HG03460 (cell line): Measurements from ENCODE around the gene SOX18.

Experiments
- ATAC-seq: cut with Tn5 transposase; IDR thresholded peaks from one replicate; pipeline ENCODE4 v1.9.1; 2021; ENCODE audit not compliant: unreplicated experiment

The SOX18 gene

DNA sequence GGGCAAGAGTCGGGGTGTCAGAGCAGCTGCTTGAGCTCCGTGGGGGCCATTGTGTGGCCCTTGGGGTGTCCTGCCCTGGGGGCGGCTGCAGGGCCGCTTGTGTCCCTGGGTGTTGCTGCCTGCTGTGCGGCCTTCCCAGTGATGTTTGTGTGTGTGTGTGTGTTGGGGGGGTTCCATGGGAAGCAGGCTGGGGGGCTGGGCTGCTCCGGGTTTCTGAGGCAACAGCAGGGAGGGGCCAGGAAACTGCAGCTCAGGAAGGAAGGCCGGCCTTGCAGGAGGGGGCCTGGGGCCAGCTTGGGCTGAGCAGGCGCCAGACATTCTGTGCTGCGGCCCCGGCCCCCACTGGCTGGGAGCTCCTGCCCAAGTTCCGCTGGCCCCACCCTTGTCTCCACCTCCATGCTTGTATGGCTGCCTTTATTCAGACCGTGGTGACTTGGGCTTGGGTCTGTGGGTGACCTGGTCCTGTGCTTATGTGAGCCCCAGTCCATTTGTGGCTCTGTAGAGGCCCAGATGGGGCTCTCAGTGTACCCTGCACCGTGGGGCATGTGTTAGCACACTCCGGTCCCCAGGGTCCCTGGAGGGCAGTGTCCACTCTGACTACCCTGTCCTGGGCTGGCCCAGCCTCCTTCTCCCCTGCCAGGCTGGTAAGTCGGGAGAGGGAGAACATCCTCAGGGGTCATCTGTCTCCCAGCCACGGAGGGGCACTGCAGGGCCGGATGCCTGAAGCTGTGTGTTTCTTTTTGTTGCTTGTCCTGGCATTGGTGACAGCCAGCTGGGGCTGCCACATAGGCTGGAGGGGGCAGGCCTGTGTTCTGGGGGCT lies 4.6 kb upstream of the SOX18 start:
- ATAC-seq = no peak

- no peak for ATAC-seq
Measured at GRCh38 chr20:64052987-64053840, 3.8 kb upstream of the SOX18 start.

DNA sequence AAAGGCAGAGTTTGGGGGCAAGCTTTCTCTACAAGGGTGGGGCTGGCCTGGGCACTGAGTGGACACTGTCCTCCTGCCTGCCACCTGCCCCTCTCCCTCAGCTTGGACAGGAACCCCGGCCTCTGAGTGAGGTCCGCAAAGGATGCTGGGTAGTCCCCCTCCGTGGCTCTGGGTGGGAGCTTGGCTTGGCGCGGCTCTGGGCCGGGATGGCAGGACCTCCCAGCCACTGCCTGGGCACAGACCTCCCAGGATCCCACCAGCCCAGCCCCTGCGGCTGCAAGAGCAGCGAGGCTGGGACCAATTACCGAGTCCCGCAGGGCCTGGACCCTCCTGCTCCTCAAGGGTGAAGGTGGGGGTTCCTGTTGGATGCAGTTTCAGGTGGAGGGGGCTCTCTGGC lies 2.9 kb upstream of the SOX18 start:
- no peak for ATAC-seq

DNA sequence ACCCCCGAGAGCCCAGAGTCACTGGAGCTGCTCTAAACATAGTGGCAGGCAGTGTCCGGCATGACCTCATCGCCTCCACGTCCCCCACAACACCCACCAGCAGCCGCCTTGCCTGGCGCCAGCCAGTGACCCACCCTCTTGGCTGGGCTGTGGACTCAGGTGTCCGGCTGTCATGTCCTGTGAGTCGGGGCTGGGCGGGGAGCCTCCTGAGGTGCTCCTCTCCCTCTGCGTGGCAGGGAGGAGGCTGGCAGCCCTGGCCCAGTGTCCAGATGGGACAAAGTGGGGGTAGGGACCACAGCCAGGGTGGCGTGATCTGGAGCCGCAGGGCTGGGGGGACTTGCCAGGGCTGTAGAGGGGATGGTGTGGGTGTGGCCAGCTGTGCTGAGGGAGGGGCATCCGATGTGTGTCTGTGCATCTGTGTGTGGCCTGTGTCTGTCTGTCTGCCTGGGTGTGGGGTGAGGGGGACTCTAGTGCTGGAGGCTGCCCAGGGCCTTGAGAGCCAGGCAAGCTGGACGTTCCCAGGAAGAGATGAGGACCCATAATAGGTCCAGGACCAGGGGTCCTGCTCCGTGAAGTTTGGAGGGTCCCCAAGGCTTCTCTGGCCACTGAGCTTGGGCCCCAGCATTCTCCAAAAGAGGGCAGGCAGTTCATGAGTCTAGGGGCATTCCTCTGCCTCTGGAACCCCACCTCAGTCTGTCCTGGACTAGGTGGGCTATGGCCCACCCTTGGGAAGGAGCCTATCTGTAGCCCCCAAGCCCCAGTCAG lies 2.3 kb upstream of the SOX18 start:
- no peak for ATAC-seq

DNA sequence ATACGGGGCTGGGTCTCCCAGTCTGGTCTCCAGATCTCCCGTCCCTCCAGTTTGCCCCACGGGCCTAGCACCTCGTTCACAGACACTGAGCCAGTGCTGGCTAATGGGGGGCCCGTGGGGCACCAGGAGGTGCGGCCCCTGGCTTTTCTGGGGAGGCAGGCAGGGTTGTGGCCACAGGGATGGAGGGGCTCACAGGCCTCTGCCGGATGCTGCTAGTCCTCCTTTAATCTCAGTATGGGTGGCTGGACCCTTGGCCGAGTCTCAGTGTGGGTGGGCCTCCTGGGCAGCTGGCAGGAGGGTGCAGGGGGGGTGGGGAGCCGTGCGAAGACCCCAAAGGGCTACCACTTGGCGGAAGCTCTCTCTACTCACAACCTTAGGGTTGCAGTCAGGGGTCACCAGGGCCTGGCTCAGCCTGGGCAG lies 1.6 kb upstream of the SOX18 start:
- ATAC-seq = no peak

DNA sequence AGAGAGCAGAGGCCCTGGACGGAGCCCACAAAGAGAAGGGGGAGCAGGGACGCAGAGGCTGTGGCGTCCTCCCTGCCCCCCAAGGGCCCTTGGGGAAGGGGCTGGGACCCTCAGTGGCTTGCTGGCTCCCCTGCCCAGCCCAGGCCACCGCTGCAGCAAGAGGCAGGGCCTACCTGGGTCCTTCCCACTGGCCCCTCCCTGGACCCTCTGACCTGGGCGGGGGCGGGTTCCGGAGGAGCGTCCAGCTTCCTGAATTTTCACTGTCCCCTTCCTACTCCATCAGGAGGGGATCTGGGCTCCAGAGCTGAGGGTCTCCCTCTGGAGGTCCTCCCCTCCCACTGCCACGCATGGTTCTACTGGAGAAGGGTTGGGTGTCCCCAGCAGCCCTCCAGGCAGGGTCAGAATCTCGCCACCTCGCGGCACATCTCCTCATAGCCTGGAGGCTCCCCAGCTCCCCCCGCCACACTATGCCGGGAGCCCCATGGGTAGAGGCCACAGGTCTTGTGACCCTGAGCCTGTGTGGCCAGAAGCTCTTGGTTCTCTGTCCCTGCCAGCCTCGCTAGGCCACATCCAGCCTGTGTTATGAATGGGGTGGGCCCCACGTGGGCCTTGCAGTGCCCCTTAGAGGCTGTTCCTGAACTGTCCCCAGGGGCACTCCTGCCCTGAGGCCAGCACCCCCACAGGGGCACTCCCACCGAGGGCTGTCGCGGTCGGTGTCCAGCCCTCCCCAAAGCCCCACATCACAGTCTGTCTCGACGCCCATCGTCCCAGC lies 1.0 kb upstream of the SOX18 start:
- no peak for ATAC-seq

- ATAC-seq = no peak
Measured at GRCh38 chr20:64049878-64050260, 430 bp upstream of the SOX18 start.

- no peak for ATAC-seq
Measured at GRCh38 chr20:64048402-64049044, 916 bp downstream of the SOX18 start.

GRCh38 chr20:64047968-64048401 lies 1.5 kb downstream of the SOX18 start:
- no peak for ATAC-seq

GRCh38 chr20:64047046-64047389 lies 2.4 kb downstream of the SOX18 start:
- no peak for ATAC-seq

- ATAC-seq = no peak
Measured at GRCh38 chr20:64045346-64046011, 4.0 kb downstream of the SOX18 start.

DNA sequence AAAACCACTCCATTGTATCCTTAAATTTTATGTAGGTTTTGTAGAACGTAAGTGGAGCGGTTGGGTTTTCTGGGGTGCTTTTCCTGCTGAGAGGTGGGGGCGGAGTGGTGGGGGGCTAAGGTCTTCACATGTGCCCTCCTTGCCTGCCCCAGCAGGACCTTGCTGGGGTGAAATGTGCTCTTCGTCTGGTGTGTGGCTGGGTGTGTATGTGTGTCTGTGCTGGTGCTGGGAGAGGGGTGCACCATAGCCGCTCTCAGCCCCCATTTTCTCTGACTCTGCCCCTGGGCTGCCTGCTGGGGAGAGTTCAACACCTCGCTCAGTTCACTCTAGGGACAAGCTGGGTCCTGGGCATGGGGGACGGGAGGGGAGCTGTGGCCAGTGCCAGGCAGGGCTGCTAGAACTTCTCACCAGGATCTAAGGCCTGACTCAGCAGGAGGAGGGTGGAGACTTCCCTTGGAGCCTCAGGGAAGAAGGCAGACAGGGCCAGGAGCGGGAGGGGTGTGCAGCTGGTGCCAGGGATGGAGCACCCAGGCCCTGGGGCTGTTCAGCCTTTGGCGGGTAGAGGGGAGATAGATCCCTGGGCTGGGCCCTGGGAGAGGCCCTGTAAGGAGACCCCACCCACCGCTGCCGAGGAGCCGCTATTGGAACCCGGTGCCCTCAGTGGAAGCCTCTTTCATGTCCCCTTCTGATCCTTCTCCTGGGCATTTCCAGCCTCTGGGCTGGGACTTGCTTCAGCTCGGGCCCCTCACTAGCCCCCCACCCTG lies 4.8 kb downstream of the SOX18 start:
- ATAC-seq = no peak

- ATAC-seq = no peak
Measured at GRCh38 chr20:64043768-64044167, 5.7 kb downstream of the SOX18 start.

GRCh38 chr20:64042054-64042781 lies 7.2 kb downstream of the SOX18 start:
- no peak for ATAC-seq

DNA sequence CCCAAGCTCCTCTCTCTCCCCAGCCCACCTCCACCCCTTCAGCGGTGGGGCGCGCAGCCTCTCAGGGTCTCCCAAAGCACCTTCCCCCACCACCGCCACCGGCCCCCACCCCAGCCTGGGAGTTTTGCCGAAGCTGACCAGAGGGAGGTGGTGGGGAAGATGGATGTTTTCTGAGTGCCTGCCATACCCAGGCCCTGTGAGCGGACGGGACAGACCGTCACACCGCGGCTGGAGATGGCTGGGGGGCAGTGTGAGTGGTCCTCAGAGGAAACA lies 7.7 kb downstream of the SOX18 start:
- no peak for ATAC-seq

DNA sequence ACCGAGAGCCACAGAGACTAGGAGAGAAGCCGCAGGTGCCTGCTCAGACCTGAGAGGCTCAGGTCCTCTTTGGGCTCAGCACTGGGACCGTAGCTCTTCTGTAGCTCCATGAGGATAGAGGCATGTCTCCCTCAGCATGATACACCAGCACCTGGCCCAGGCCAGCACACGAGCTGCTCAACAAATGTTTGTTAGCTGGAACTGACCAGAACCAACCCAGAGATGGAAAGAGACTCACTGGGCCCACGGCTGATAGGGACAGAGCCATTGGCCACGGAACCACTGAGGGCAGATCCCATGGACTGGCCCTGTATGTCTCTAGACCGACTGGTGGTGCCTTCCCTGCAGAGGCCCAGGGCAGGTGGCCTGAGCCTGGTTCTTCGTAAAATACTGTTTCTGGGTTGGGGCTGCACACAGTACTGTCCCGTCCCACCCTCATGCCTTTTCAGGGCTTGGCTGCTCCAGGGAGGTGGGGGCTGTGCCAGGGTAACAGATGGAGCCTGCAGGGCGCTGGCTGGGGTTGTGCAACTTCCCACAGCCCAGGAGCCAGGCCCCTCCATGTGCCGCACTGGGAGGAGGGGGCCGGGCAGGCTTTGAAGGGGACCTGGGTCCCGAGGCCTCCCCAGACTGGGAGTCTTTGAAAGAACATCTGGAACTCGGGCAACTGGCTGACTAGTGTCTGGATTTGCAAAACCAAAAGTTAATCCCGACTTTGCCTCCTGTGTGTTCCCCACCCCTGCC lies 8.2 kb downstream of the SOX18 start:
- ATAC-seq = no peak

- no peak for ATAC-seq
Measured at GRCh38 chr20:64040231-64041039, 9.0 kb downstream of the SOX18 start.
